ENCODE results near the gene DDAH1.

The DDAH1 gene

GRCh38 chr1:85366391-85367170 is 98.4 kb downstream of the DDAH1 start:
- no peaks in the 10 kb centered on the region for H3K9me3 ChIP-seq (ENCODE audit: severe bottlenecking)
- no peak for DNase-seq
- no peak for TF ChIP-seq CTCF (IDR thresholded peaks at IDR 0.05; ENCODE audit: low read depth, low read length)
- no peaks in the 10 kb centered on the region for H3K27me3 ChIP-seq (ENCODE audit: insufficient read depth, low read depth, severe bottlenecking)
- H3K36me3 ChIP-seq = no peaks in the 10 kb centered on the region
- no peak overlapping the region for H3K27ac ChIP-seq
- no peak overlapping the region for H3K4me3 ChIP-seq (ENCODE audit: low read depth, low read length)

- H3K27me3 ChIP-seq (ENCODE audit: insufficient read depth, low read depth, severe bottlenecking) = no peaks in the 10 kb centered on the region
- no peak for TF ChIP-seq CTCF (IDR thresholded peaks at IDR 0.05; ENCODE audit: low read depth, low read length)
- H3K9me3 ChIP-seq (ENCODE audit: severe bottlenecking) = no peaks in the 10 kb centered on the region
- no peak for DNase-seq
- no peak overlapping the region for H3K4me3 ChIP-seq (ENCODE audit: low read depth, low read length)
- H3K36me3 ChIP-seq = no peaks in the 10 kb centered on the region
- H3K27ac ChIP-seq = no peak overlapping the region
These were observed 99.1 kb downstream of the DDAH1 start for GRCh38 chr1:85365851-85366250.

GRCh38 chr1:85363521-85363920 is 101.4 kb downstream of the DDAH1 start:
- Histone ChIP-seq H3K9me3 (ENCODE audit: severe bottlenecking) (no peaks in the 10 kb centered on the region), H3K36me3 (no peaks in the 10 kb centered on the region), H3K27ac (no peak overlapping the region), H3K27me3 (ENCODE audit: insufficient read depth, low read depth, severe bottlenecking) (no peaks in the 10 kb centered on the region), H3K4me3 (ENCODE audit: low read depth, low read length) (no peak overlapping the region)
- DNase-seq = no peak
- no peak for TF ChIP-seq CTCF (IDR thresholded peaks at IDR 0.05; ENCODE audit: low read depth, low read length)

DNA sequence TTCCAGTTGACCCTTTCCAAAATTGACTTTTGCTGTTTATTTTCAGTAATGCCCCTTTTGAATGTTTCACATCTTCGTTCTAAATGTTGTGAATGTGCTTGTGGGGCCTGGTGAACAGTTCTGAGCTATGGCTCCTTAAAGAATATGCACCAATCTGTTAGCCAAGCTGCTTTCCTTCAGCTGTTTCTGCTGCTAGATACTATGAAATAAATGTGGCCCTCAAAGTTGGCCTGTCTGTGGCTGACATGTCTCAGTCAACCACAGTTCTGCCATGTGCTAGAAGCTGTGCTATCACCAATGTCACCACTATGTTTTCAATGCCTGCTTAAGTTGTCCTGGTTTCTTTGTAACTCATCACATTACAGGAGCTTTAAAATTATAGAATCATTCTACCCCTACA is 101.9 kb downstream of the DDAH1 start:
- H3K27ac ChIP-seq = no peak overlapping the region
- no peaks in the 10 kb centered on the region for H3K27me3 ChIP-seq (ENCODE audit: insufficient read depth, low read depth, severe bottlenecking)
- no peaks in the 10 kb centered on the region for H3K36me3 ChIP-seq
- no peak for DNase-seq
- no peaks in the 10 kb centered on the region for H3K9me3 ChIP-seq (ENCODE audit: severe bottlenecking)
- H3K4me3 ChIP-seq (ENCODE audit: low read depth, low read length) = no peak overlapping the region
- TF ChIP-seq CTCF (IDR thresholded peaks at IDR 0.05; ENCODE audit: low read depth, low read length) = no peak

GRCh38 chr1:85361606-85362296 is 103.2 kb downstream of the DDAH1 start:
- no peaks in the 10 kb centered on the region for H3K27me3 ChIP-seq (ENCODE audit: insufficient read depth, low read depth, severe bottlenecking)
- no peak for DNase-seq
- no peaks in the 10 kb centered on the region for H3K36me3 ChIP-seq
- no peak for TF ChIP-seq CTCF (IDR thresholded peaks at IDR 0.05; ENCODE audit: low read depth, low read length)
- no peak overlapping the region for H3K4me3 ChIP-seq (ENCODE audit: low read depth, low read length)
- H3K9me3 ChIP-seq (ENCODE audit: severe bottlenecking) = no peaks in the 10 kb centered on the region
- no peak overlapping the region for H3K27ac ChIP-seq
